Karpas-422 (cell line): Measurements from ENCODE around the gene AFF3. TPM values are rescaled to one million over a fixed set of nuclear protein-coding genes. Genes with fewer than 3 reads are reported as not detected.

Experiments used
- DNase-seq: peaks from one replicate; pipeline ENCODE4 v3.0.0-alpha.2; 2015
- H2AFZ ChIP-seq: fragments of 200-600 bp; sonication (generic); 2 replicates; pipeline ENCODE4 v1.6.1; 2014; ENCODE audit warnings: antibody characterized with exemption, low read length, mixed read lengths
- H3K27ac ChIP-seq: fragments of 200-600 bp; sonication (generic); 2 replicates; pipeline ENCODE4 v1.5.1; 2014; ENCODE audit warnings: mild to moderate bottlenecking, low read length, moderate library complexity
- H3K27me3 ChIP-seq: fragments of 200-600 bp; sonication (generic); 2 replicates; pipeline ENCODE4 v1.6.1; 2014; ENCODE audit warnings: low read length, mixed read lengths
- H3K36me3 ChIP-seq: fragments of 200-600 bp; sonication (generic); 2 replicates; pipeline ENCODE4 v1.6.1; 2014; ENCODE audit warnings: low read length, mixed read lengths; ENCODE audit not compliant: insufficient read depth
- H3K4me1 ChIP-seq: fragments of 200-600 bp; sonication (generic); 2 replicates; pipeline ENCODE4 v1.6.1; 2014; ENCODE audit warnings: mild to moderate bottlenecking, low read length, mixed read lengths
- H3K4me2 ChIP-seq: fragments of 200-600 bp; sonication (generic); 2 replicates; pipeline ENCODE4 v1.6.1; 2014; ENCODE audit warnings: low read length, low read depth, mild to moderate bottlenecking; ENCODE audit not compliant: poor library complexity, severe bottlenecking
- H3K4me3 ChIP-seq: fragments of 200-600 bp; sonication (generic); 2 replicates; pipeline ENCODE4 v1.5.1; 2014; ENCODE audit warnings: mild to moderate bottlenecking, antibody characterized with exemption, low read length, mixed read lengths
- H3K79me2 ChIP-seq: fragments of 200-600 bp; sonication (generic); 2 replicates; pipeline ENCODE4 v1.6.1; 2014; ENCODE audit warnings: mild to moderate bottlenecking, low read length, mixed read lengths
- H3K9ac ChIP-seq: fragments of 200-600 bp; sonication (generic); 2 replicates; pipeline ENCODE4 v1.6.0; 2014; ENCODE audit warnings: low read length
- H3K9me2 ChIP-seq: fragments of 200-600 bp; sonication (generic), shearing (Covaris generic); replicated peaks from 2 replicates; pipeline ENCODE4 v1.6.0; 2014; ENCODE audit warnings: mild to moderate bottlenecking, low read length, moderate library complexity; ENCODE audit not compliant: insufficient read depth
- H3K9me3 ChIP-seq: fragments of 300-700, 200-600 bp; sonication (generic); 2 replicates; pipeline ENCODE4 v1.6.1; 2014; ENCODE audit warnings: low read length, mixed read lengths
- H4K20me1 ChIP-seq: fragments of 200-600 bp; sonication (generic); 2 replicates; pipeline ENCODE4 v1.6.1; 2014; ENCODE audit warnings: mild to moderate bottlenecking, antibody characterized with exemption, low read length, low read depth; ENCODE audit not compliant: insufficient read depth
- total RNA-seq: library from RNA; depleted of rRNA; stranded (reverse); fragments of >200 nt; shearing (Covaris generic); gene quantifications from 2 replicates; pipeline ENCODE4 v1.2.3, GENCODE V29; 2014; ENCODE audit warnings: low replicate concordance

The AFF3 gene
- total RNA-seq, 1 experiment from 2014 or later: 99.7 TPM

GRCh38 chr2:99573634-99574251, 568.6 kb downstream of the AFF3 start:
- Histone ChIP-seq H2AFZ (no peak overlapping the region), H3K4me2 (no peak overlapping the region), H3K79me2 (no peaks in the 10 kb centered on the region), H3K27me3 (no peaks in the 10 kb centered on the region), H3K4me3 (no peak overlapping the region), H3K9ac (no peak overlapping the region), H3K36me3 (no peaks in the 10 kb centered on the region), H3K27ac (no peak overlapping the region), H3K9me2 (no peaks in the 10 kb centered on the region), H3K9me3 (no peaks in the 10 kb centered on the region), H3K4me1 (peaks cover 4% of the 10 kb centered on the region; the same call in 1 of the 2 replicates), H4K20me1 (no peaks in the 10 kb centered on the region)
- no peak for DNase-seq

- DNase-seq: no peak
Measured at GRCh38 chr2:99572373-99573164, 569.8 kb downstream of the AFF3 start.

GRCh38 chr2:99571954-99572353, 570.4 kb downstream of the AFF3 start:
- no peaks in the 10 kb centered on the region for H4K20me1 ChIP-seq
- no peak overlapping the region for H2AFZ ChIP-seq
- no peaks in the 10 kb centered on the region for H3K36me3 ChIP-seq
- no peaks in the 10 kb centered on the region for H3K27me3 ChIP-seq
- no peaks in the 10 kb centered on the region for H3K79me2 ChIP-seq
- peaks cover 4% of the 10 kb centered on the region; the same call in 1 of the 2 replicates for H3K4me1 ChIP-seq
- no peak overlapping the region for H3K4me3 ChIP-seq
- no peak overlapping the region for H3K27ac ChIP-seq
- H3K4me2 ChIP-seq: no peak overlapping the region
- no peaks in the 10 kb centered on the region for H3K9me2 ChIP-seq
- H3K9ac ChIP-seq: no peak overlapping the region
- DNase-seq: no peak
- H3K9me3 ChIP-seq: no peaks in the 10 kb centered on the region

More at GRCh38 chr2:99572373-99573164, 569.8 kb downstream of the AFF3 start:
- Histone ChIP-seq H3K9me2 (no peaks in the 10 kb centered on the region), H3K4me1 (peaks cover 4% of the 10 kb centered on the region; the same call in 1 of the 2 replicates), H3K36me3 (no peaks in the 10 kb centered on the region), H3K9ac (no peak overlapping the region), H3K27me3 (no peaks in the 10 kb centered on the region), H3K79me2 (no peaks in the 10 kb centered on the region), H2AFZ (no peak overlapping the region), H3K27ac (no peak overlapping the region), H3K9me3 (no peaks in the 10 kb centered on the region), H4K20me1 (no peaks in the 10 kb centered on the region), H3K4me3 (no peak overlapping the region), H3K4me2 (no peak overlapping the region)

GRCh38 chr2:99571533-99571932, 570.9 kb downstream of the AFF3 start:
- no peaks in the 10 kb centered on the region for H3K9me2 ChIP-seq
- H3K4me3 ChIP-seq: no peak overlapping the region
- no peak overlapping the region for H3K27ac ChIP-seq
- H3K79me2 ChIP-seq: no peaks in the 10 kb centered on the region
- H3K9me3 ChIP-seq: no peaks in the 10 kb centered on the region
- H3K36me3 ChIP-seq: no peaks in the 10 kb centered on the region
- H3K27me3 ChIP-seq: no peaks in the 10 kb centered on the region
- peaks cover 4% of the 10 kb centered on the region; the same call in 1 of the 2 replicates for H3K4me1 ChIP-seq
- no peak overlapping the region for H3K9ac ChIP-seq
- no peak for DNase-seq
- H2AFZ ChIP-seq: no peak overlapping the region
- no peak overlapping the region for H3K4me2 ChIP-seq
- H4K20me1 ChIP-seq: no peaks in the 10 kb centered on the region

GRCh38 chr2:99571021-99571420, 571.4 kb downstream of the AFF3 start:
- Histone ChIP-seq H3K79me2 (no peaks in the 10 kb centered on the region), H3K9ac (no peak overlapping the region)
- no peak for DNase-seq

GRCh38 chr2:99569386-99569785, 573.0 kb downstream of the AFF3 start:
- Histone ChIP-seq H3K4me3 (no peak overlapping the region), H3K36me3 (no peaks in the 10 kb centered on the region; the same call in 1 of the 2 replicates), H3K27ac (no peak overlapping the region), H3K4me1 (peaks cover 4% of the 10 kb centered on the region; the same call in 1 of the 2 replicates), H4K20me1 (no peaks in the 10 kb centered on the region), H3K9ac (no peak overlapping the region), H3K27me3 (no peaks in the 10 kb centered on the region), H3K9me3 (no peaks in the 10 kb centered on the region), H3K4me2 (no peak overlapping the region), H3K79me2 (no peaks in the 10 kb centered on the region), H2AFZ (no peak overlapping the region), H3K9me2 (no peaks in the 10 kb centered on the region)
- DNase-seq: no peak

More at GRCh38 chr2:99571021-99571420, 571.4 kb downstream of the AFF3 start:
- H3K4me3 ChIP-seq: no peak overlapping the region
- no peak overlapping the region for H2AFZ ChIP-seq
- H3K9me3 ChIP-seq: no peaks in the 10 kb centered on the region
- H3K9me2 ChIP-seq: no peaks in the 10 kb centered on the region
- no peak overlapping the region for H3K27ac ChIP-seq
- no peaks in the 10 kb centered on the region for H3K27me3 ChIP-seq
- no peaks in the 10 kb centered on the region for H3K36me3 ChIP-seq
- no peaks in the 10 kb centered on the region for H4K20me1 ChIP-seq
- H3K4me1 ChIP-seq: peaks cover 4% of the 10 kb centered on the region; the same call in 1 of the 2 replicates
- no peak overlapping the region for H3K4me2 ChIP-seq

- H3K9ac ChIP-seq: no peak overlapping the region
- DNase-seq: no peak
- H3K79me2 ChIP-seq: no peaks in the 10 kb centered on the region
- no peaks in the 10 kb centered on the region for H3K27me3 ChIP-seq
- no peak overlapping the region for H3K4me3 ChIP-seq
- H2AFZ ChIP-seq: no peak overlapping the region
- no peak overlapping the region for H3K27ac ChIP-seq
- no peak overlapping the region for H3K4me2 ChIP-seq
- no peaks in the 10 kb centered on the region; the same call in 1 of the 2 replicates for H3K36me3 ChIP-seq
- no peaks in the 10 kb centered on the region for H3K9me3 ChIP-seq
- no peaks in the 10 kb centered on the region for H3K9me2 ChIP-seq
- no peaks in the 10 kb centered on the region for H4K20me1 ChIP-seq
- H3K4me1 ChIP-seq: no peaks in the 10 kb centered on the region
Measured at GRCh38 chr2:99565227-99565626, 577.2 kb downstream of the AFF3 start.

GRCh38 chr2:99562516-99562915, 579.9 kb downstream of the AFF3 start:
- H4K20me1 ChIP-seq: no peaks in the 10 kb centered on the region
- no peaks in the 10 kb centered on the region for H3K4me1 ChIP-seq
- H3K9me3 ChIP-seq: no peaks in the 10 kb centered on the region
- no peaks in the 10 kb centered on the region for H3K27me3 ChIP-seq
- H3K27ac ChIP-seq: no peak overlapping the region
- H2AFZ ChIP-seq: no peak overlapping the region
- H3K9ac ChIP-seq: no peak overlapping the region
- no peaks in the 10 kb centered on the region for H3K9me2 ChIP-seq
- DNase-seq: no peak
- H3K36me3 ChIP-seq: no peaks in the 10 kb centered on the region; the same call in 1 of the 2 replicates
- H3K4me2 ChIP-seq: no peak overlapping the region
- no peak overlapping the region for H3K4me3 ChIP-seq
- no peaks in the 10 kb centered on the region for H3K79me2 ChIP-seq
